Astrocyte (in vitro differentiated cells and primary cell): ENCODE data around the gene LSP1. TPM values are rescaled to one million over a fixed set of nuclear protein-coding genes. Genes with fewer than 3 reads are reported as not detected.
"Not testable (repeated sequence)": the region's sequence is repeated elsewhere in the genome, so short reads cannot be mapped to it uniquely, and the experiment has no call there.

Experiments
- DNase-seq: peaks from one replicate; pipeline ENCODE4 v3.0.0-alpha.2; 2010; ENCODE audit warnings: low read depth
- FAIRE-seq: peaks from 2 replicates; lab custom pipeline; 2011; peaks lifted over from hg19 to GRCh38; lab: Jason Lieb, UNC
- H2AFZ ChIP-seq: 2 replicates; pipeline ENCODE4 v1.6.0; 2012; ENCODE audit warnings: low read depth, low read length, inconsistent platforms
- H3K27ac ChIP-seq: 2 replicates; pipeline ENCODE4 v1.5.1; 2011; ENCODE audit warnings: low read depth, low read length, inconsistent platforms
- H3K27me3 ChIP-seq: 2 replicates; pipeline ENCODE4 v1.6.0; 2011; ENCODE audit warnings: low read length, inconsistent platforms; ENCODE audit not compliant: insufficient read depth
- H3K36me3 ChIP-seq: 2 replicates; pipeline ENCODE4 v1.5.1; 2011; ENCODE audit warnings: low read length, inconsistent platforms; ENCODE audit not compliant: insufficient read depth
- H3K4me1 ChIP-seq: 2 replicates; pipeline ENCODE4 v1.5.1; 2011; ENCODE audit warnings: low read length, inconsistent platforms; ENCODE audit not compliant: insufficient read depth
- H3K4me2 ChIP-seq: 2 replicates; pipeline ENCODE4 v1.6.0; 2012; ENCODE audit warnings: low read length, inconsistent platforms
- H3K4me3 ChIP-seq: 2 replicates; pipeline ENCODE4 v1.5.1; 2011; ENCODE audit warnings: low read depth, mild to moderate bottlenecking, low read length, inconsistent platforms; ENCODE audit not compliant: insufficient read depth
- H3K79me2 ChIP-seq: 2 replicates; pipeline ENCODE4 v1.6.0; 2012; ENCODE audit warnings: mild to moderate bottlenecking, low read length, inconsistent platforms; ENCODE audit not compliant: insufficient read depth
- H3K9ac ChIP-seq: 2 replicates; pipeline ENCODE4 v1.6.0; 2012; ENCODE audit warnings: mild to moderate bottlenecking, low read length, inconsistent platforms
- H3K9me3 ChIP-seq: 2 replicates; pipeline ENCODE4 v1.5.1; 2012; ENCODE audit warnings: low read depth, mild to moderate bottlenecking, low read length, inconsistent platforms; ENCODE audit not compliant: insufficient read depth
- H4K20me1 ChIP-seq: 2 replicates; pipeline ENCODE4 v1.6.0; 2012; ENCODE audit warnings: low read length, inconsistent platforms; ENCODE audit not compliant: insufficient read depth
- H3K27ac Mint-ChIP-seq: one replicate; pipeline ENCODE4 v1.8.0; 2021; ENCODE audit warnings: mild to moderate bottlenecking, mixed read lengths; ENCODE audit not compliant: unreplicated experiment
- H3K27me3 Mint-ChIP-seq: one replicate; pipeline ENCODE4 v1.8.0; 2021; ENCODE audit warnings: low read depth, mixed read lengths; ENCODE audit not compliant: unreplicated experiment
- H3K36me3 Mint-ChIP-seq: one replicate; pipeline ENCODE4 v1.8.0; 2021; ENCODE audit warnings: low read depth, mixed read lengths; ENCODE audit not compliant: unreplicated experiment
- H3K4me1 Mint-ChIP-seq: one replicate; pipeline ENCODE4 v1.8.0; 2021; ENCODE audit warnings: low read depth, mixed read lengths; ENCODE audit not compliant: unreplicated experiment
- H3K4me3 Mint-ChIP-seq: one replicate; pipeline ENCODE4 v1.8.0; 2021; ENCODE audit warnings: mild to moderate bottlenecking, moderate library complexity, mixed read lengths; ENCODE audit not compliant: unreplicated experiment
- H3K9me3 Mint-ChIP-seq: one replicate; pipeline ENCODE4 v1.8.0; 2021; ENCODE audit warnings: mild to moderate bottlenecking, mixed read lengths; ENCODE audit not compliant: unreplicated experiment
- CTCF ChIP-seq: IDR thresholded peaks from 2 replicates; pipeline ENCODE4 v1.5.1; 2011; ENCODE audit warnings: low read depth, mild to moderate bottlenecking, inconsistent platforms, low read length, moderate library complexity; ENCODE audit not compliant: insufficient read depth
- EZH2 ChIP-seq: IDR thresholded peaks from 2 replicates; pipeline ENCODE4 v1.6.1; 2012; ENCODE audit warnings: mild to moderate bottlenecking, low read length, inconsistent platforms; ENCODE audit not compliant: insufficient read depth
- microRNA-seq: library from miRNA; unstranded; fragments of <30 nt; microRNA quantifications from one replicate; pipeline ENCODE4 v1.2.0, GENCODE V29; 2020
- total RNA-seq: library from RNA; stranded (reverse); gene quantifications from 2 replicates; pipeline ENCODE4 v1.2.1, GENCODE V29; 2021

The LSP1 gene
- total RNA-seq, 1 donor from 2014 or later = 1.3 TPM

DNA sequence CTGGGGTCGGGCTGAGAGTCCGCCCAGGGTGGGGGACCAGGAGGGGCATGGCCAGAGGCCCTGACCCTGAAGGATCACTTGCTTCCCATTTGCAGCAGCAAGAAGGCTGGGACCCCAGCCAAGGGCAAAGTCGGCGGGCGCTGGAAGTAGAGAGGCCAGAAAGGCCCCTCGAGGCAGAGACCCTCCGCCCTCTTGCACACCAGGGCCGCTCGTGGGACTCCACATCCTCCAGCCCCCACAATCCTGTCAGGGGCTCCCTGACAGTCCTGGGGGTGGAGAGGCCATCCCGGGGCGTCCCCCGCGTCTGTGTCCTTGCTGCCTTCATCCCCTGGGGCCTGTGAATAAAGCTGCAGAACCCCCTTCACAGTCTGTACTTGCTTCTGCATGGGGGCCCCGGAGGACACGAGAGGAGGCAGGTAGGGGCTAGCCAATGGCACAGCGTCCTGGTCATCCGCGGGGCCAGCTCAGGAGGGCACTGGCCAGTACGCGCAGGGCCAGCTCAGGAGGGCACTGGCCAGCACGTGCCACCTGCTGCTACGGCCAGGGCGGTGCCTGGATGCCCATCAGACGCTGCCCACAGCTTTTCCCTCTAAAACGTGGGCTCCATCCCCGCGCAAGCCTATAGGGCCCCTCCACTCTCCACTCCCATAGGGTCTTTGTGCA lies 85.6 kb downstream of the LSP1 start:
- H3K4me3 Mint-ChIP-seq = no peak overlapping the region
- H4K20me1 ChIP-seq = no peaks in the 10 kb centered on the region
- peaks cover 12% of the 10 kb centered on the region for H3K27me3 Mint-ChIP-seq
- peaks cover 3% of the 10 kb centered on the region for H3K4me1 Mint-ChIP-seq
- no peaks in the 10 kb centered on the region for H3K36me3 ChIP-seq
- H3K4me2 ChIP-seq = no peak overlapping the region
- TF ChIP-seq EZH2 (no peak), CTCF (no peak)
- H3K79me2 ChIP-seq = no peaks in the 10 kb centered on the region
- H2AFZ ChIP-seq = no peak overlapping the region
- H3K9ac ChIP-seq = no peak overlapping the region
- no peaks in the 10 kb centered on the region for H3K36me3 Mint-ChIP-seq
- H3K27ac ChIP-seq = no peak overlapping the region
- peaks cover 4% of the 10 kb centered on the region for H3K9me3 Mint-ChIP-seq
- H3K4me1 ChIP-seq = no peaks in the 10 kb centered on the region
- no peak overlapping the region for H3K27ac Mint-ChIP-seq
- H3K27me3 ChIP-seq = no peaks in the 10 kb centered on the region
- DNase-seq (no peak), FAIRE-seq (no peak)
- no peak overlapping the region for H3K4me3 ChIP-seq
- no peaks in the 10 kb centered on the region for H3K9me3 ChIP-seq

- no peak for DNase-seq
- H3K4me1 ChIP-seq = no peaks in the 10 kb centered on the region
- H3K27ac ChIP-seq = no peak overlapping the region
Observed at GRCh38 chr11:1939006-1939625, 86.2 kb downstream of the LSP1 start.

GRCh38 chr11:1939788-1940187 lies 86.9 kb downstream of the LSP1 start:
- not testable (repeated sequence) for H3K27me3 ChIP-seq, H3K4me3 Mint-ChIP-seq, FAIRE-seq, H3K36me3 Mint-ChIP-seq, H3K4me3 ChIP-seq, H3K36me3 ChIP-seq, H3K4me1 Mint-ChIP-seq, H3K4me2 ChIP-seq, H3K79me2 ChIP-seq, H2AFZ ChIP-seq, H4K20me1 ChIP-seq, H3K9ac ChIP-seq, H3K9me3 Mint-ChIP-seq, H3K27ac ChIP-seq, H3K9me3 ChIP-seq, H3K4me1 ChIP-seq, H3K27me3 Mint-ChIP-seq
- H3K27ac Mint-ChIP-seq = peak overlapping the region; percentile 85
- peak; percentile 24 for DNase-seq

More at GRCh38 chr11:1939006-1939625, 86.2 kb downstream of the LSP1 start:
- H2AFZ ChIP-seq = no peak overlapping the region
- H3K27me3 Mint-ChIP-seq = peaks cover 5% of the 10 kb centered on the region
- no peaks in the 10 kb centered on the region for H3K36me3 Mint-ChIP-seq
- H3K9ac ChIP-seq = no peak overlapping the region
- no peaks in the 10 kb centered on the region for H3K36me3 ChIP-seq
- H3K4me3 ChIP-seq = no peak overlapping the region
- H3K27ac Mint-ChIP-seq = no peak overlapping the region
- no peaks in the 10 kb centered on the region for H3K9me3 ChIP-seq
- H3K4me2 ChIP-seq = no peak overlapping the region
- no peak overlapping the region for H3K4me3 Mint-ChIP-seq
- no peaks in the 10 kb centered on the region for H4K20me1 ChIP-seq
- no peaks in the 10 kb centered on the region for H3K79me2 ChIP-seq
- peaks cover 4% of the 10 kb centered on the region for H3K9me3 Mint-ChIP-seq
- FAIRE-seq = no peak
- no peak for TF ChIP-seq EZH2
- no peak for TF ChIP-seq CTCF
- peaks cover 3% of the 10 kb centered on the region for H3K4me1 Mint-ChIP-seq
- no peaks in the 10 kb centered on the region for H3K27me3 ChIP-seq

Small RNA genes within 50 kb of the gene (microRNA-seq; reads per million reads assigned to microRNA genes)
- gene MIR4298 (not detected), gene MIR7847 (not detected)

Other genes starting within 250 kb of the LSP1 start
- gene KRTAP5-3, start 244.6 kb upstream of the LSP1 start, total RNA-seq = not detected in 2 replicates
- not detected in 2 replicates for gene KRTAP5-4, start 230.9 kb upstream of the LSP1 start, total RNA-seq
- gene KRTAP5-5, start 223.3 kb upstream of the LSP1 start, total RNA-seq = not detected in 2 replicates
- not detected in 2 replicates for gene KRTAP5-6, start 155.9 kb upstream of the LSP1 start, total RNA-seq
- gene IFITM10, start 102.5 kb upstream of the LSP1 start, total RNA-seq = 2.0 and 5.1 TPM in 2 replicates
- gene CTSD, start 89.2 kb upstream of the LSP1 start, total RNA-seq = 290 and 340 TPM in 2 replicates
- gene SYT8, start 18.1 kb upstream of the LSP1 start, total RNA-seq = 0.36 and 0.38 TPM in 2 replicates
- not detected in 2 replicates for gene TNNI2, start 14.1 kb upstream of the LSP1 start, total RNA-seq
- gene PRR33, start 38.8 kb downstream of the LSP1 start, total RNA-seq = not detected in 2 replicates
- gene TNNT3, start 66.6 kb downstream of the LSP1 start, total RNA-seq = not detected in 2 replicates
- gene MRPL23, start 94.2 kb downstream of the LSP1 start, total RNA-seq = 22.2 and 26.9 TPM in 2 replicates
- gene H19, start 144.8 kb downstream of the LSP1 start, total RNA-seq = 0.52 and 0.70 TPM in 2 replicates